Measurements from ENCODE around the gene PTTG1IP. TPM values are rescaled to one million over a fixed set of nuclear protein-coding genes. Genes with fewer than 3 reads are reported as not detected.

Gene PTTG1IP
- total and polyA plus RNA-seq, 2 of the 13 experiments (the other 11 are each of a cell fraction or from before 2014, with no cell fraction given) = 161 to 700 TPM

GRCh38 chr21:44911384-44912157 is 38.1 kb upstream of the PTTG1IP start:
- FAIRE-seq = peak; percentile 46
- Histone ChIP-seq H3K4me1 (ENCODE audit: insufficient read depth, low read length) (peaks cover 92% of the 10 kb centered on the region), H3K36me3 (replicated peaks in 1 of 2; ENCODE audit: control insufficient read depth in 1 of 2, insufficient read depth in 2 of 2, low read length in 2 of 2) (no peaks in the 10 kb centered on the region), H3K79me2 (ENCODE audit: insufficient read depth, low read length) (no peaks in the 10 kb centered on the region), H3K9ac (ENCODE audit: insufficient read depth, low read depth, low read length) (peak overlapping the region; percentile 86), H3K27ac (ENCODE audit: extremely low read length, insufficient read depth, low read length) (peak overlapping the region; percentile 94), H4K20me1 (ENCODE audit: insufficient read depth, low read length) (no peaks in the 10 kb centered on the region), H3K4me3 (replicated peaks in 1 of 3; ENCODE audit: insufficient read depth in 1 of 3, low read depth in 2 of 3, low read length in 3 of 3) (peak overlapping the region; percentile 58 to 80 (median 65)), H3K27me3 (ENCODE audit: control insufficient read depth in 1 of 2, insufficient read depth in 2 of 2, low read length in 2 of 2) (no peaks in the 10 kb centered on the region), H3K4me2 (ENCODE audit: low read depth, low read length) (peak overlapping the region; percentile 100), H2AFZ (ENCODE audit: low read length) (no peak overlapping the region), H3K9me3 (ENCODE audit: low read length) (no peaks in the 10 kb centered on the region)
- ChIA-PET CTCF (ENCODE audit: low intra/inter-chr PET ratio, low total read pairs) (interaction anchor here (1.4 to 1.8 kb wide), 2 partner anchors 19 to 111 kb away, joined by 7 to 8 read pairs; no protein-coding TSS in a partner anchor), POLR2A (interaction anchor here (2.6 to 5.8 kb wide), 4 partner anchors 33 to 560 kb away, joined by 6 to 50 read pairs (median 34); partner anchors contain the start of genes PTTG1IP and UBE2G2)
- intact Hi-C loops (cut with micrococcal nuclease; ENCODE audit: unreplicated experiment) = loop anchor here (1.0 to 10.0 kb wide), 3 partner anchors 41 to 109 kb away; partner anchors contain the start of gene UBE2G2
- BruUV-seq (replicated peaks) = no TSS peak
- in situ Hi-C loops (cut with HindIII; ENCODE audit: extremely low pct_ligation_motif_present, low pct_unique_long_range_greater_than_20kb) = loop anchor here (5.0 kb wide), 2 partner anchors 64 to 109 kb away; partner anchors contain the start of gene UBE2G2
- peak; percentile 46 for DNase-seq (ENCODE audit: low spot score)
- WGBS (ENCODE audit: low lambda C conversion rate) = 58% methylated on average over 3 of the region's 19 CpGs
- ATAC-seq = peak; percentile 62
- TF ChIP-seq HDAC2 (CRISPR knock-in tag; IDR thresholded peaks at IDR 0.05) (peak; percentile 12; the same call in 1 of the 2 replicates), ZNF790 (CRISPR knock-in tag; IDR thresholded peaks at IDR 0.05; ENCODE audit: borderline replicate concordance) (0 out of 2 replicates have a peak, but pooled peaks have one; percentile 59), AHDC1 (CRISPR knock-in tag; IDR thresholded peaks at IDR 0.05; ENCODE audit: borderline replicate concordance) (0 out of 2 replicates have a peak, but pooled peaks have one; percentile 34), ZNF615 (CRISPR knock-in tag; IDR thresholded peaks at IDR 0.05; ENCODE audit: borderline replicate concordance) (0 out of 2 replicates have a peak, but pooled peaks have one; percentile 36), ARID4A (CRISPR knock-in tag; IDR thresholded peaks at IDR 0.05; ENCODE audit: borderline replicate concordance) (peak; percentile 51; the same call in 1 of the 2 replicates), ZNF563 (CRISPR knock-in tag; IDR thresholded peaks at IDR 0.05) (no peak; the same call in 1 of the 2 replicates), ZFP36 (IDR thresholded peaks at IDR 0.05; ENCODE audit: borderline replicate concordance, low read depth, low read length, partially characterized antibody) (no peak), TBX3 (IDR thresholded peaks at IDR 0.05; ENCODE audit: borderline replicate concordance) (no peak), PHF21A (CRISPR knock-in tag; IDR thresholded peaks at IDR 0.05) (peak; percentile 55; the same call in 1 of the 2 replicates), TARDBP (CRISPR knock-in tag; IDR thresholded peaks at IDR 0.05) (peak; percentile 8; the same call in 1 of the 2 replicates), ZEB1 (IDR thresholded peaks at IDR 0.05; ENCODE audit: insufficient replicate concordance, low read depth) (no peak), RFX3 (CRISPR knock-in tag; IDR thresholded peaks at IDR 0.05) (no peak)

Measured in HepG2 (cell line).